Chondrocyte (in vitro differentiated cells): ENCODE results near the gene DLG2. TPM values are rescaled to one million over a fixed set of nuclear protein-coding genes. Genes with fewer than 3 reads are reported as not detected.

Experiments
- DNase-seq: peaks from one replicate; pipeline ENCODE4 v3.0.0; 2021; ENCODE audit warnings: mixed read lengths, low spot score
- H3K27ac Mint-ChIP-seq: one replicate; pipeline ENCODE4 v1.8.0; 2021; ENCODE audit warnings: mild to moderate bottlenecking, moderate library complexity, mixed read lengths; ENCODE audit not compliant: unreplicated experiment
- H3K27me3 Mint-ChIP-seq: 2 replicates; pipeline ENCODE4 v1.8.0; 2021; ENCODE audit warnings: low read depth, mixed read lengths
- H3K36me3 Mint-ChIP-seq: 2 replicates; pipeline ENCODE4 v1.8.0; 2021; ENCODE audit warnings: low read depth, mixed read lengths
- H3K4me1 Mint-ChIP-seq: 2 replicates; pipeline ENCODE4 v1.8.0; 2021; ENCODE audit warnings: low read depth, mild to moderate bottlenecking, mixed read lengths
- H3K4me3 Mint-ChIP-seq: one replicate; pipeline ENCODE4 v1.8.0; 2021; ENCODE audit warnings: mild to moderate bottlenecking, moderate library complexity, mixed read lengths; ENCODE audit not compliant: unreplicated experiment
- H3K9me3 Mint-ChIP-seq: 2 replicates; pipeline ENCODE4 v1.8.0; 2021; ENCODE audit warnings: low read depth, mixed read lengths
- CTCF ChIP-seq: fragments of 200-600 bp; sonication (generic); IDR thresholded peaks from 2 replicates; pipeline ENCODE4 v1.5.0; 2021; ENCODE audit warnings: antibody characterized with exemption, mild to moderate bottlenecking, moderate library complexity
- total RNA-seq: library from RNA; stranded (reverse); gene quantifications from 3 replicates; pipeline ENCODE4 v1.2.1, GENCODE V29; 2021

DLG2 gene
- total RNA-seq, 1 donor from 2014 or later: 1.3 TPM

- H3K27ac Mint-ChIP-seq: no peak overlapping the region
- no peak overlapping the region for H3K4me3 Mint-ChIP-seq
- no peak for TF ChIP-seq CTCF
- H3K27me3 Mint-ChIP-seq: peaks cover 3% of the 10 kb centered on the region
- no peaks in the 10 kb centered on the region for H3K9me3 Mint-ChIP-seq
- no peaks in the 10 kb centered on the region for H3K4me1 Mint-ChIP-seq
- no peak for DNase-seq
- no peaks in the 10 kb centered on the region for H3K36me3 Mint-ChIP-seq
Observed at GRCh38 chr11:83473743-83474142, 2153.4 kb downstream of the DLG2 start.

- TF ChIP-seq CTCF: no peak
- no peak overlapping the region for H3K4me3 Mint-ChIP-seq
- no peaks in the 10 kb centered on the region for H3K9me3 Mint-ChIP-seq
- DNase-seq: no peak
- no peaks in the 10 kb centered on the region for H3K36me3 Mint-ChIP-seq
- no peak overlapping the region for H3K27ac Mint-ChIP-seq
- peaks cover 3% of the 10 kb centered on the region for H3K27me3 Mint-ChIP-seq
- H3K4me1 Mint-ChIP-seq: no peaks in the 10 kb centered on the region
Observed at GRCh38 chr11:83472806-83473205, 2154.3 kb downstream of the DLG2 start.

GRCh38 chr11:83471831-83472727 is 2155.1 kb downstream of the DLG2 start:
- TF ChIP-seq CTCF: no peak
- no peaks in the 10 kb centered on the region for H3K4me1 Mint-ChIP-seq
- DNase-seq: no peak
- H3K4me3 Mint-ChIP-seq: no peak overlapping the region
- no peak overlapping the region for H3K27ac Mint-ChIP-seq
- H3K36me3 Mint-ChIP-seq: no peaks in the 10 kb centered on the region
- H3K27me3 Mint-ChIP-seq: peaks cover 3% of the 10 kb centered on the region
- no peaks in the 10 kb centered on the region for H3K9me3 Mint-ChIP-seq

- H3K27me3 Mint-ChIP-seq: peaks cover 3% of the 10 kb centered on the region
- no peaks in the 10 kb centered on the region for H3K9me3 Mint-ChIP-seq
- H3K27ac Mint-ChIP-seq: no peak overlapping the region
- no peaks in the 10 kb centered on the region for H3K36me3 Mint-ChIP-seq
- DNase-seq: no peak
- no peak overlapping the region for H3K4me3 Mint-ChIP-seq
- H3K4me1 Mint-ChIP-seq: no peaks in the 10 kb centered on the region
- no peak for TF ChIP-seq CTCF
Observed at GRCh38 chr11:83467837-83468236, 2159.3 kb downstream of the DLG2 start.

GRCh38 chr11:83464160-83464944 is 2162.8 kb downstream of the DLG2 start:
- H3K27ac Mint-ChIP-seq: no peak overlapping the region
- no peak overlapping the region for H3K4me3 Mint-ChIP-seq
- no peaks in the 10 kb centered on the region for H3K9me3 Mint-ChIP-seq
- DNase-seq: no peak
- H3K36me3 Mint-ChIP-seq: no peaks in the 10 kb centered on the region
- H3K27me3 Mint-ChIP-seq: peaks cover 4% of the 10 kb centered on the region
- TF ChIP-seq CTCF: no peak
- H3K4me1 Mint-ChIP-seq: no peaks in the 10 kb centered on the region
